ENCODE measurements around the gene ZNF619. TPM values are rescaled to one million over a fixed set of nuclear protein-coding genes. Genes with fewer than 3 reads are reported as not detected.
"Not testable (repeated sequence)": the region's sequence is repeated elsewhere in the genome, so short reads cannot be mapped to it uniquely, and the experiment has no call there.

The ZNF619 gene
- total and polyA plus RNA-seq, 7 experiments from 2014 or later = 2.9 to 13.9 (median 6.2) TPM

- Mint-ChIP-seq H3K36me3 (peaks cover 0 to 22% (median 15%) of the 10 kb centered on the region in 5 donors), H3K27ac (peak overlapping the region in 5 of 9 donors; percentile 36 to 98 (median 95)), H3K27me3 (no peaks in the 10 kb centered on the region), H3K9me3 (peaks cover 0 to 4% (median 0%) of the 10 kb centered on the region in 11 donors), H3K4me3 (peak overlapping the region in 8 of 10 donors; percentile 16 to 98 (median 88)), H3K4me1 (peaks cover 24 to 71% (median 52%) of the 10 kb centered on the region in 7 donors)
- DNase-seq = no peak
- ATAC-seq = no peak
- H3K27me3 ChIP-seq (ENCODE audit: control insufficient read depth in 2 of 2, insufficient read depth in 2 of 2, low read length in 2 of 2) = no peaks in the 10 kb centered on the region
- no peak overlapping the region for H3K27ac ChIP-seq (ENCODE audit: low read depth, low read length)
- peaks cover 22 to 28% of the 10 kb centered on the region in 2 donors for H3K4me1 ChIP-seq (ENCODE audit: control insufficient read depth in 2 of 2, insufficient read depth in 2 of 2, low read length in 2 of 2)
- H3K4me3 ChIP-seq (ENCODE audit: low read length) = no peak overlapping the region
- intact Hi-C loops (cut with micrococcal nuclease) = loop anchor here in 1 of 2 donors (5.0 to 10.0 kb wide), 3 partner anchors 1051 to 1559 kb away; partner anchors contain the start of genes RPSA, SCN11A and WDR48
- CTCF ChIA-PET = no interaction called here
- H3K36me3 ChIP-seq (ENCODE audit: control insufficient read depth in 2 of 3, insufficient read depth in 3 of 3, low read length in 3 of 3) = peaks cover 8 to 21% (median 10%) of the 10 kb centered on the region in 3 experiments
- H3K9me3 ChIP-seq (ENCODE audit: control insufficient read depth in 2 of 3, low read length in 3 of 3) = no peaks in the 10 kb centered on the region
- POLR2A ChIA-PET = interaction anchor here (4.9 kb wide), 1 partner anchor 70 kb away, joined by 37 read pairs; the partner anchor contains the start of gene ZNF621
Measured at GRCh38 chr3:40455328-40455727, 21.6 kb upstream of the ZNF619 start.

DNA sequence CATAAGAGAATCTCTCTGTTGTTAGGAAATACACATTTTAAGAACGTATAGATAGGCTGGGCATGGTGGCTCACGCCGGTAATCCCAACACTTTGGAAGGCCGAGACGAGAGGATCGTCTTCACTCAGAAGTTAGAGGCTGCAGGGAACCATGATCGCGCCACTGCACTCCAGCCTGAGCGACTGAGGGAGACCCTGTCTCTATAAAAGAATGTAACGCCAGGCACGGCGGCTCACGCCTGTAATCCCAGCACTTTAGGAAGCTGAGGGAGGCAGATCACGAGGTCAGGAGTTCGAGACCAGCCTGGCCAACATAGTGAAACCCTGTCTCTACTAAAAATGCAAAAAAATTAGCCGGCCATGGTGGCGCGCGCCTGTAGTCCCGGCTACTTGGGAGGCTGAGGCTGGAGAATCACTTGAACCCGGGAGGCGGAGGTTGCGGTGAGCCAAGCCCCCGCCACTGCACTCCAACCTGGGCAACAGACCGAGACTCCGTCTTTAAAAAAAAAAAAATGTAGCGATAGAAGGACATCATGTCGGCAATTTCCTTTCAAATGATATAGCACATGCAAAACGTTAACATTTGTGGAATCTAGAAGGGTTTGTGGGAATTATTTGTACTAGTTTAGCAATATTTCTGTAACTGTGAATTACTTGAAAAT is 20.5 kb upstream of the ZNF619 start:
- peaks cover 8 to 32% (median 10%) of the 10 kb centered on the region in 3 experiments for H3K36me3 ChIP-seq (ENCODE audit: control insufficient read depth in 2 of 3, insufficient read depth in 3 of 3, low read length in 3 of 3)
- CTCF ChIA-PET = no interaction called here

GRCh38 chr3:40456940-40457823 is 19.7 kb upstream of the ZNF619 start, which contains the start of gene RPL14:
Gene RPL14, plus strand, starts transcription at chr3:40457339. Its CDS starts 133 bp downstream, at chr3:40457472.
- Mint-ChIP-seq H3K9me3 (peaks cover 0 to 4% (median 0%) of the 10 kb centered on the region in 11 donors), H3K4me1 (peaks cover 22 to 67% (median 55%) of the 10 kb centered on the region in 7 donors), H3K4me3 (peak within 1 kb of the TSS; percentile 81 to 99 (median 92)), H3K27ac (peak within 1 kb of the TSS; percentile 91 to 99 (median 97)), H3K36me3 (peaks cover 8 to 28% (median 25%) of the 10 kb centered on the region in 5 donors), H3K27me3 (no peaks in the 10 kb centered on the region)
- ATAC-seq (peak; percentile 82), DNase-seq (peak; percentile 83 to 95 (median 94))
- no peaks in the 10 kb centered on the region for H3K9me3 ChIP-seq (ENCODE audit: control insufficient read depth in 2 of 3, low read length in 3 of 3)
- H3K27me3 ChIP-seq (ENCODE audit: control insufficient read depth in 2 of 2, insufficient read depth in 2 of 2, low read length in 2 of 2) = no peaks in the 10 kb centered on the region
- peaks cover 8 to 36% (median 10%) of the 10 kb centered on the region in 3 experiments for H3K36me3 ChIP-seq (ENCODE audit: control insufficient read depth in 2 of 3, insufficient read depth in 3 of 3, low read length in 3 of 3)
- ChIA-PET CTCF (interaction anchor here (1.0 to 1.3 kb wide), 2 partner anchors 69 to 140 kb away, joined by 3 read pairs; no protein-coding TSS in a partner anchor), POLR2A (interaction anchor here (0.7 to 3.1 kb wide), 14 partner anchors 9 to 1306 kb away, joined by 3 to 26 read pairs (median 7); partner anchors contain the start of genes CTNNB1, EIF1B, ZNF619 and ZNF620)
- intact Hi-C loops (cut with micrococcal nuclease) = loop anchor here (1.0 to 10.0 kb wide), 13 partner anchors 20 to 1558 kb away; partner anchors contain the start of genes EIF1B (in 2 of the 2), RPSA (in 2 of the 2), ZNF619 (in 2 of the 2) and ZNF621 (in 2 of the 2)
- peaks cover 17 to 28% of the 10 kb centered on the region in 2 donors for H3K4me1 ChIP-seq (ENCODE audit: control insufficient read depth in 2 of 2, insufficient read depth in 2 of 2, low read length in 2 of 2)
- H3K4me3 ChIP-seq (ENCODE audit: low read length) = peak within 1 kb of the TSS; percentile 61
- peak within 1 kb of the TSS; percentile 89 for H3K27ac ChIP-seq (ENCODE audit: low read depth, low read length)

More for the DNA sequence above, 20.5 kb upstream of the ZNF619 start:
- H3K4me3 ChIP-seq (ENCODE audit: low read length) = peak overlapping the region; percentile 61
- ATAC-seq (no peak), DNase-seq (no peak)
- Mint-ChIP-seq H3K4me1 (peaks cover 24 to 74% (median 55%) of the 10 kb centered on the region in 7 donors), H3K9me3 (peaks cover 0 to 4% (median 0%) of the 10 kb centered on the region in 11 donors), H3K36me3 (peaks cover 2 to 25% (median 18%) of the 10 kb centered on the region in 5 donors), H3K27ac (peak overlapping the region; percentile 90 to 99 (median 97)), H3K4me3 (peak overlapping the region; percentile 81 to 99 (median 92)), H3K27me3 (no peaks in the 10 kb centered on the region)
- intact Hi-C loops (cut with micrococcal nuclease) = loop anchor here in 1 of 2 donors (5.0 to 10.0 kb wide), 3 partner anchors 1052 to 1558 kb away; partner anchors contain the start of genes RPSA, SCN11A and WDR48
- H3K27me3 ChIP-seq (ENCODE audit: control insufficient read depth in 2 of 2, insufficient read depth in 2 of 2, low read length in 2 of 2) = no peaks in the 10 kb centered on the region
- POLR2A ChIA-PET = interaction anchor here (0.7 to 3.1 kb wide), 13 partner anchors 8 to 1305 kb away, joined by 3 to 26 read pairs (median 7); partner anchors contain the start of genes CTNNB1, EIF1B, ZNF619 and ZNF620
- peak overlapping the region; percentile 89 for H3K27ac ChIP-seq (ENCODE audit: low read depth, low read length)
- H3K4me1 ChIP-seq (ENCODE audit: control insufficient read depth in 2 of 2, insufficient read depth in 2 of 2, low read length in 2 of 2) = peaks cover 22 to 28% of the 10 kb centered on the region in 2 donors
- no peaks in the 10 kb centered on the region for H3K9me3 ChIP-seq (ENCODE audit: control insufficient read depth in 2 of 3, low read length in 3 of 3)

DNA sequence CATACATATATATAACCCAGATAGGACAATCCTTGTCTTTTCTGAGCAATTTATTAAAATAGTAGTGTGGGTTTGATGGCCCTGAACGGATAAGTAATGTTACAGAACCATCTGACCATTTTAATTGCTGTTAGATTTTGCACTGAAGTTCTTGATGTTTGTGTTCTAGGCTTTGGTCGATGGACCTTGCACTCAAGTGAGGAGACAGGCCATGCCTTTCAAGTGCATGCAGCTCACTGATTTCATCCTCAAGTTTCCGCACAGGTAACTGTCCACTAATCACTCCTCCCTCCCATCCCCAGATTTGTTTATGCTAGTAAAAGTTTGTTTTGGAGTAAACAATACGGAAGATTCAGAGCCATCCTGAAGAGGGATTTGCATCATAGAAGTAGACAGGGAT is 18.4 kb upstream of the ZNF619 start:
- Histone ChIP-seq H3K36me3 (ENCODE audit: control insufficient read depth in 2 of 3, insufficient read depth in 3 of 3, low read length in 3 of 3) (peaks cover 8 to 42% (median 10%) of the 10 kb centered on the region in 3 experiments), H3K27ac (ENCODE audit: low read depth, low read length) (peak overlapping the region; percentile 89), H3K27me3 (ENCODE audit: control insufficient read depth in 2 of 2, insufficient read depth in 2 of 2, low read length in 2 of 2) (no peaks in the 10 kb centered on the region), H3K9me3 (ENCODE audit: control insufficient read depth in 2 of 3, low read length in 3 of 3) (no peaks in the 10 kb centered on the region), H3K4me3 (ENCODE audit: low read length) (peak overlapping the region; percentile 61), H3K4me1 (ENCODE audit: control insufficient read depth in 2 of 2, insufficient read depth in 2 of 2, low read length in 2 of 2) (peaks cover 17 to 20% of the 10 kb centered on the region in 2 donors)
- Mint-ChIP-seq H3K27me3 (no peaks in the 10 kb centered on the region), H3K9me3 (peaks cover 0 to 4% (median 0%) of the 10 kb centered on the region in 11 donors), H3K4me3 (peak overlapping the region; percentile 81 to 99 (median 92)), H3K36me3 (peaks cover 8 to 35% (median 32%) of the 10 kb centered on the region in 5 donors), H3K4me1 (peaks cover 16 to 63% (median 47%) of the 10 kb centered on the region in 7 donors), H3K27ac (peak overlapping the region; percentile 80 to 98 (median 92))
- intact Hi-C loops (cut with micrococcal nuclease) = loop anchor here in 1 of 2 donors (5.0 to 10.0 kb wide), 3 partner anchors 1054 to 1556 kb away; partner anchors contain the start of genes RPSA, SCN11A and WDR48
- DNase-seq (no peak), ATAC-seq (no peak)
- ChIA-PET POLR2A (interaction anchor here (1.6 to 3.1 kb wide), 8 partner anchors 8 to 741 kb away, joined by 6 to 26 read pairs (median 14); partner anchors contain the start of genes CTNNB1, EIF1B, ZNF619 and ZNF620), CTCF (no interaction called here)

GRCh38 chr3:40460481-40460880 is 16.4 kb upstream of the ZNF619 start:
- DNase-seq; ATAC-seq; H3K9me3 Mint-ChIP-seq; H3K9me3 ChIP-seq (ENCODE audit: control insufficient read depth in 2 of 3, low read length in 3 of 3); H3K27me3 Mint-ChIP-seq; H3K4me3 ChIP-seq (ENCODE audit: low read length); H3K27me3 ChIP-seq (ENCODE audit: control insufficient read depth in 2 of 2, insufficient read depth in 2 of 2, low read length in 2 of 2); H3K27ac ChIP-seq (ENCODE audit: low read depth, low read length); intact Hi-C loops (cut with micrococcal nuclease): not testable (repeated sequence)
- CTCF ChIA-PET = interaction anchor here (0.8 kb wide), 1 partner anchor 317 kb away, joined by 6 read pairs; no protein-coding TSS in a partner anchor
- Histone ChIP-seq H3K4me1 (ENCODE audit: control insufficient read depth in 2 of 2, insufficient read depth in 2 of 2, low read length in 2 of 2) (peaks cover 29 to 32% of the 10 kb centered on the region in 2 donors), H3K36me3 (ENCODE audit: control insufficient read depth in 2 of 3, insufficient read depth in 3 of 3, low read length in 3 of 3) (peaks cover 8 to 49% (median 10%) of the 10 kb centered on the region in 3 experiments)
- H3K36me3 Mint-ChIP-seq = peaks cover 14 to 52% (median 46%) of the 10 kb centered on the region in 5 donors
- POLR2A ChIA-PET = interaction anchor here (0.6 to 0.7 kb wide), 2 partner anchors 8 to 1500 kb away, joined by 3 to 7 read pairs; no protein-coding TSS in a partner anchor
- peaks cover 25 to 71% (median 58%) of the 10 kb centered on the region in 7 donors for H3K4me1 Mint-ChIP-seq
- H3K4me3 Mint-ChIP-seq = peak overlapping the region in 2 of 10 donors; percentile 18 to 27
- H3K27ac Mint-ChIP-seq = peak overlapping the region in 2 of 9 donors; percentile 38 to 52

Measured in naive thymus-derived CD4-positive, alpha-beta T cell (primary cell).